Peyer's patch (tissue), 4 donors: ENCODE results near the gene EXD3. TPM values are rescaled to one million over a fixed set of nuclear protein-coding genes. Genes with fewer than 3 reads are reported as not detected.
"Not testable (repeated sequence)": the region's sequence is repeated elsewhere in the genome, so short reads cannot be mapped to it uniquely, and the experiment has no call there.

Source experiments
- DNase-seq, 3 donors: peaks; one replicate each; pipeline ENCODE4 v3.0.0-alpha.2; 2017 to 2019
- H3K27ac ChIP-seq, 4 donors: fragments of 200-600 bp; sonication (generic); one replicate each; pipeline ENCODE4 v1.5.1; 2016 to 2019
- H3K27me3 ChIP-seq, 2 donors: fragments of 200-600 bp; sonication (generic); one replicate each; pipeline ENCODE4 v1.5.1; 2019
- H3K36me3 ChIP-seq, 3 donors: fragments of 200-600 bp; sonication (generic); one replicate each; pipeline ENCODE4 v1.5.1; 2016 to 2019
- H3K4me1 ChIP-seq, 4 donors: fragments of 200-600 bp; sonication (generic); one replicate each; pipeline ENCODE4 v1.5.1; 2016 to 2019
- H3K4me3 ChIP-seq, 4 donors: fragments of 200-600 bp; sonication (generic); 1 replicate in 3 of 4; 2 replicates in 1 of 4; pipeline ENCODE4 v1.5.1; 2016 to 2019; ENCODE audit warnings: mild to moderate bottlenecking in 1 of 4
- H3K9me3 ChIP-seq, 4 donors: fragments of 200-600 bp; sonication (generic); one replicate each; pipeline ENCODE4 v1.5.1; 2016 to 2019; ENCODE audit warnings: mild to moderate bottlenecking in 1 of 4
- CTCF ChIP-seq, 6 experiments: fragments of 450-650 bp in 4 of 6; fragments of 200-600 bp in 2 of 6; sonication (generic) in 1 of 6; IDR thresholded peaks; one replicate each; pipeline ENCODE4 v1.5.1; 2017 to 2019; ENCODE audit warnings: antibody characterized with exemption in 6 of 6, mild to moderate bottlenecking in 3 of 6, moderate library complexity in 1 of 6
- POLR2A ChIP-seq, 2 donors: fragments of 450-650 bp; IDR thresholded peaks; one replicate each; pipeline ENCODE4 v1.5.1; 2017; ENCODE audit warnings: antibody characterized with exemption in 2 of 2, mild to moderate bottlenecking in 2 of 2, moderate library complexity in 2 of 2
- total RNA-seq, 4 donors: library from RNA; depleted of rRNA; stranded (reverse); fragments of >200 nt; gene quantifications; one replicate each; pipeline ENCODE4 v1.1.0, GENCODE V29; 2016

Gene EXD3
- total RNA-seq, 4 donors from 2014 or later: 38.7 to 82.4 (median 61.6) TPM

DNA sequence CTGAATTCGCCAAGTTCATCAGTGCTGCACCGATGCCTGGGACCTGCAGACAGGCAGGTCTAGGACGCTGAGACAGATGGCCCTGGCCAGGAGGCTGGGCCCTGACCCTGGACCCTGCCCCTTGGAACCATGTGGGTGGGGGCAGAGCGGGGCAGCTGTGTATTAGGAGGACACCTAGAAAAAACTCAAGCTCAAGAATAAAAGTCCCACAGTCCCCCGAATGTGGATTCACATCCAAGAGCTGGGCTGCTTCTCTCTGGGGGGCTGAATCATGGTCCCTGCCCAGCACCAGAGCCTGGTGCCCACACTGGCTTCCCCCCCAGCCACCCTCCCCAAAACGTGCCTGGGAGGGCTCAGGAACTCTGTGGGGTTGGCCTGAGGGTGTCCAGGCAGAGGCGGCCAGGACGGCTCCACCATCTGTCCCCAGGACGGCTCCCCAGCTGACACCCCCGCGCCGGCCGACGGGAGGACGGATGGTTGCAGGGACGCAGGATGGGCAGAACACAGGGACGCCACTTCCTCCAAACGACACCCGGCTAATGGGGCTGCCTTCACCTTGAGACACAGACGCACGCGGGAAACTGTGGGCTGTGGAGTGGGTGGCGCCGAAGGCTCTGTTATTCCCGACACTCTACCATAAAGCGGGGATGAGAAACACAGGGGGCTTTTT is 34.9 kb downstream of the EXD3 start:
- Histone ChIP-seq H3K4me1 (peaks cover 0 to 29% (median 3%) of the 10 kb centered on the region in 4 donors), H3K27me3 (no peaks in the 10 kb centered on the region), H3K9me3 (no peaks in the 10 kb centered on the region), H3K27ac (peak overlapping the region; percentile 16 to 55 (median 44)), H3K36me3 (no peaks in the 10 kb centered on the region), H3K4me3 (no peak overlapping the region)
- TF ChIP-seq POLR2A (IDR thresholded peaks at IDR 0.05) (no peak), CTCF (IDR thresholded peaks at IDR 0.05) (no peak)
- no peak for DNase-seq

- Histone ChIP-seq H3K4me1 (peaks cover 0 to 29% (median 3%) of the 10 kb centered on the region in 4 donors), H3K27ac (peak overlapping the region; percentile 16 to 55 (median 44)), H3K36me3 (no peaks in the 10 kb centered on the region), H3K27me3 (no peaks in the 10 kb centered on the region), H3K9me3 (no peaks in the 10 kb centered on the region), H3K4me3 (no peak overlapping the region)
- no peak for DNase-seq
- TF ChIP-seq POLR2A (IDR thresholded peaks at IDR 0.05) (no peak), CTCF (IDR thresholded peaks at IDR 0.05) (no peak)
Measured at GRCh38 chr9:137387114-137387890, 35.7 kb downstream of the EXD3 start.

- H3K36me3 ChIP-seq, DNase-seq, H3K27me3 ChIP-seq, H3K4me3 ChIP-seq, H3K9me3 ChIP-seq: not testable (repeated sequence)
- peaks cover 0 to 23% (median 3%) of the 10 kb centered on the region in 4 donors for H3K4me1 ChIP-seq
- H3K27ac ChIP-seq: peak overlapping the region in 2 of 4 donors; percentile 16 to 38
Measured at GRCh38 chr9:137386507-137387113, 36.4 kb downstream of the EXD3 start.

DNA sequence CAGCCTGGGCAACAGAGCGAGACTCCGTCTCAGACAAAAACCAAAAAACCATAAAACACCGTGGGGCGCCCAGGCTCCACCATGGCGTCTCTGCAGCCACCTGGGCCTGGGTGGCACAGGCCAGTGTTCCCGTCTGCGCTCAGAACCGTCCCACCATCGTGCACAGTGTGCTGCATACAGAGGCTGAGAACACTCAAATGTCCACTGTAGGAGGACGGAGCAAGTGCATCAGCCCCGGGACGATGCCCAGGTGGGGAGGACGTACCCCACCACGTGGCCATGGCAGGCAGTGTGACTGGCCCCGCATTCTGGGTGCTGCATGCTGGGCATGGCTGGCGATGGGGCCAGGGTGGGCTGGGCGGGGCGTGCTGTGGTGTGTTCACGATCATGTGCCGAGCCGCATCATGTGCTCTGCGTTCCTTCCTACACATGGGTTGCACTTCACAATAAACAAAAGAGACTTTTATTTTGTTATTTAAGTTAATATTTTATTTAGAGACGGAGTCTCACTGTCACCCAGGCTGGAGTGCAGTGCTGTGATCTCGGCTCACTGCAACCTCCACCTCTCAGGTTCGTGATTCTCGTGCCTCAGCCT is 37.8 kb downstream of the EXD3 start:
- TF ChIP-seq POLR2A (IDR thresholded peaks at IDR 0.05): no peak
- TF ChIP-seq CTCF (IDR thresholded peaks at IDR 0.05): no peak
- no peaks in the 10 kb centered on the region for H3K9me3 ChIP-seq
- H3K27ac ChIP-seq: no peak overlapping the region
- H3K36me3 ChIP-seq: no peaks in the 10 kb centered on the region
- H3K4me1 ChIP-seq: peaks cover 0 to 14% (median 3%) of the 10 kb centered on the region in 4 donors
- H3K4me3 ChIP-seq: no peak overlapping the region
- H3K27me3 ChIP-seq: no peaks in the 10 kb centered on the region
- no peak for DNase-seq

GRCh38 chr9:137383784-137384756 is 38.9 kb downstream of the EXD3 start:
- DNase-seq: no peak

More at GRCh38 chr9:137383784-137384756, 38.9 kb downstream of the EXD3 start:
- Histone ChIP-seq H3K4me1 (peaks cover 0 to 14% (median 3%) of the 10 kb centered on the region in 4 donors), H3K9me3 (no peaks in the 10 kb centered on the region), H3K36me3 (no peaks in the 10 kb centered on the region), H3K4me3 (no peak overlapping the region), H3K27ac (no peak overlapping the region), H3K27me3 (no peaks in the 10 kb centered on the region)
- TF ChIP-seq CTCF (IDR thresholded peaks at IDR 0.05): no peak
- TF ChIP-seq POLR2A (IDR thresholded peaks at IDR 0.05): no peak
